Measurements from ENCODE around the gene COL23A1.

DNA sequence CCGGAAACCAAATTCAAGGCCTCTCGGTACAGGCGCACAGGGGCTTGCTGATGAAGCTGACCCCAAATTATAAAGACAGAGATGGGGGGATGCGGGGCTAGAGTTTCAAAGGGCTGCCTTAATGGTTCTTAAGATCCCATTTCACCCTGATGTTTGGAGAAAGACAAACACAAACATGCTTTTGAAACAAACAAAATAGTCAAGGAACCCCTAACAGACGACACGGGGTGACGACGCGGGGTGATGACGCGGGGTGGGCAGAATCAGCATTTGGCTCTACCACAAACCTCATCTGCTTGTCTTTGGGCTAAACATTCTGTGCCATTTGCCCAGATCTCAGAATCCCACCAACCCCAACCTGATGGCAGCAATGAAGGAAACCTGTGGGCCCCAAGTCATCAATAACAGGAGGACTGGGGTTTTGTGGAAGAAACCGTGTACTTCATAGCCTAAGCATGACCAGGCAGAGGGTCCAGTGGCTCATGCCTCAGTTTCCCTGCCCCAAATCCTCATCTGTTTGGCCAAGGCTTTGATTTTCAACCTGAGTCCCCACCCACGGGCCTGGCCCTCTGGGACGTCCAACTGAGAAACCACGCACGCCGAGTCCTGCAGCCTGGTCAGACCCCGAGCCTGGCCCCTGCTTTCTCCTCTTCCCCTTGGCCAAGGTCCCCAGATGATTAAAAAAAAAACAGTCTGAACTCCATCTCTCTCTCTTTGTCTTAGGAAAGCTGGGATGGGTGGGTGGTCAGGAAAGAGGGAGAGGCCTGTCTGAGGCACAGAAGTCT, 148.5 kb downstream of the COL23A1 start:
- TF ChIP-seq, protein P1, sequence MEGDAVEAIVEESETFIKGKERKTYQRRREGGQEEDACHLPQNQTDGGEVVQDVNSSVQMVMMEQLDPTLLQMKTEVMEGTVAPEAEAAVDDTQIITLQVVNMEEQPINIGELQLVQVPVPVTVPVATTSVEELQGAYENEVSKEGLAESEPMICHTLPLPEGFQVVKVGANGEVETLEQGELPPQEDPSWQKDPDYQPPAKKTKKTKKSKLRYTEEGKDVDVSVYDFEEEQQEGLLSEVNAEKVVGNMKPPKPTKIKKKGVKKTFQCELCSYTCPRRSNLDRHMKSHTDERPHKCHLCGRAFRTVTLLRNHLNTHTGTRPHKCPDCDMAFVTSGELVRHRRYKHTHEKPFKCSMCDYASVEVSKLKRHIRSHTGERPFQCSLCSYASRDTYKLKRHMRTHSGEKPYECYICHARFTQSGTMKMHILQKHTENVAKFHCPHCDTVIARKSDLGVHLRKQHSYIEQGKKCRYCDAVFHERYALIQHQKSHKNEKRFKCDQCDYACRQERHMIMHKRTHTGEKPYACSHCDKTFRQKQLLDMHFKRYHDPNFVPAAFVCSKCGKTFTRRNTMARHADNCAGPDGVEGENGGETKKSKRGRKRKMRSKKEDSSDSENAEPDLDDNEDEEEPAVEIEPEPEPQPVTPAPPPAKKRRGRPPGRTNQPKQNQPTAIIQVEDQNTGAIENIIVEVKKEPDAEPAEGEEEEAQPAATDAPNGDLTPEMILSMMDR (conservative IDR thresholded peaks at IDR 0.05; ENCODE audit: low read depth, low read length): no peak
- TF ChIP-seq EZH2phosphoT487 (IDR thresholded peaks at IDR 0.05; ENCODE audit: borderline replicate concordance, low read length) (no peak), EZH2 (IDR thresholded peaks at IDR 0.05; ENCODE audit: low read length, unreplicated experiment) (no peak)

Data from PC-3 (cell line).